Endothelial cell of umbilical vein (primary cell): ENCODE measurements around the gene ARHGAP32.

ENCODE experiments used
- CTCF ChIP-seq, 2 donors: IDR thresholded peaks; 1 replicate in 1 of 2; 2 replicates in 1 of 2; pipeline ENCODE4 v1.5.1; 2011; ENCODE audit warnings: low read length in 2 of 2, mild to moderate bottlenecking in 2 of 2, moderate library complexity in 2 of 2, control low read depth in 1 of 2, inconsistent platforms in 1 of 2, low read depth in 1 of 2; ENCODE audit not compliant: insufficient read depth in 1 of 2; ENCODE audit errors: extremely low read depth in 1 of 2
- POLR2A ChIP-seq: IDR thresholded peaks from 2 replicates; pipeline ENCODE4 v1.6.1; 2012; ENCODE audit warnings: low read depth, mild to moderate bottlenecking, control low read depth, low read length
- POLR2AphosphoS5 ChIP-seq: IDR thresholded peaks from 2 replicates; pipeline ENCODE4 v1.6.1; 2012; ENCODE audit warnings: low read depth, mild to moderate bottlenecking, control low read depth, low read length, moderate library complexity; ENCODE audit not compliant: insufficient read depth

GRCh38 chr11:128921793-128922192 lies 270.3 kb downstream of the ARHGAP32 start:
- TF ChIP-seq CTCF (IDR thresholded peaks at IDR 0.05; ENCODE audit: extremely low read depth in 1 of 2, insufficient read depth in 1 of 2, low read depth in 1 of 2, low read length in 2 of 2) (no peak), POLR2A (no peak), POLR2AphosphoS5 (no peak)
